SU-DHL-6 (cell line): ENCODE results near the gene ZBTB7B.

ENCODE experiments used
- CTCF ChIP-seq: fragments of 200-600 bp; sonication (generic); IDR thresholded peaks from one replicate; pipeline ENCODE4 v1.5.1; 2017; ENCODE audit warnings: antibody characterized with exemption, mild to moderate bottlenecking, low read length, moderate library complexity; ENCODE audit not compliant: insufficient read depth, poor library complexity, severe bottlenecking
- EZH2phosphoT487 ChIP-seq: fragments of 200-600 bp; sonication (generic), shearing (Covaris generic); conservative IDR thresholded peaks from 2 replicates; pipeline ENCODE4 v1.6.1; 2018; ENCODE audit warnings: mild to moderate bottlenecking, antibody characterized with exemption, low read length, moderate library complexity, mixed read lengths

DNA sequence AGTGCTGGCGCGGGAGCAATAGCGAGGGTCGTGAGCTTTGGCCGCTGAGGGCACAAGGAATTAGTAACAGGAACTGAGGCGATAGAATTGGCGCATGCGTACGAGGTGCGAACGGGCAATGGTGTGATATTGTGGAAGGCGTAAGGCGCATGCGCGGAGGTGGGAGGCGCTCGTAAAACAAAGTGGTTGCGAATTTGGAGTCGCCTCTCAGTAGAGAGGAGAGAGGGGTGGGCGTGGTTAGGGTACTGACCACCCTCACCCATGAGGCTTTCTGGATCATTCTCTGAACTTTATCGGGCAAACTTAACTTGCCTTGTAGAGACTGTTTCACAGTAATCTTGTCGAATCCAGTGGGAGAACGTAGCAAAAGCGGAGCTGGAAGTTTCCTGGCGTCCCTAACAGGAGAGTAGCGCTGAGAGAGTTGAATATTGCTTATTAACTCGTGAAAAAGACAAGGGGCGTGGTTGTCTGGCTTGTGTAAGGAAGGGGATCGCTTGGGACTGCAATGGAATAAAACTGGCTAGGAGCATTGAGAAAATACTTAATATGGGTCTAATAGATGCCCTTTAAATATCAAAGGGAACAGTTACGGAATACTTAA, 27.7 kb upstream of the ZBTB7B start:
- TF ChIP-seq CTCF (no peak), EZH2phosphoT487 (no peak)
